22Rv1 (cell line): ENCODE results near the gene MYOD1.
A peak's percentile ranks its signal among the peaks of the same experiment; 100 is the strongest.

Source experiments
- H3K27ac ChIP-seq: fragments of 450-650 bp; 2 replicates; pipeline ENCODE4 v1.5.1; 2017
- CTCF ChIP-seq: fragments of 450-650 bp; IDR thresholded peaks from 2 replicates; pipeline ENCODE4 v1.5.1; 2017; ENCODE audit warnings: mild to moderate bottlenecking
- ZFX ChIP-seq: fragments of 450-650 bp; IDR thresholded peaks from 2 replicates; pipeline ENCODE4 v1.6.1; 2017; ENCODE audit warnings: antibody characterized with exemption, borderline replicate concordance

MYOD1 gene

DNA sequence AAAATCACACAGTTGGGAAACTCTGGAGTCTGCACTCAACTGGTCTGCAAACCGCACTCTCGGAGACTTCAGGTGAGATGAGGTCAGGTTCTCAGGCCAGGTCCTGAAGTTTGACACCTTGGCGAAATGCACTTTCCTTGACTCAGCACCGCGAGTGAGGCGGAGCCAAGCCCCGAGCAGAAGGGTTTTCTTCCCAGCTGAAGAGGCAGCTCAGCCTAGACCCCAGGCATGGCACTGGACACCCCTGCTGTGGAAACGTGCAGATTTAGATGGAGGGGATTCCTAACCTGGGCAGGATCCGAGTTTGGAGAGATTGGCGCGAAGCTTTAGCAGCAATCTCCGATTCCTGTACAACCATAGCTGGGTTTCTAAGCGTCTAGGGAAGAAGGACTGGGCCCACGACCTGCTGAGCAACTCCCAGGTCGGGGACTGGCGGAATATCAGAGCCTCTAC, 835 bp upstream of the MYOD1 start:
- no peak for TF ChIP-seq ZFX
- H3K27ac ChIP-seq: no peak overlapping the region

- H3K27ac ChIP-seq: no peak overlapping the region
- TF ChIP-seq ZFX: no peak
- peak; percentile 47; the same call in 1 of the 2 replicates for TF ChIP-seq CTCF
These were observed 796 bp downstream of the MYOD1 start for GRCh38 chr11:17719938-17720795.

- H3K27ac ChIP-seq: no peak overlapping the region
- TF ChIP-seq CTCF: no peak
- TF ChIP-seq ZFX: no peak
These were observed 1.4 kb downstream of the MYOD1 start for GRCh38 chr11:17720796-17721171.

DNA sequence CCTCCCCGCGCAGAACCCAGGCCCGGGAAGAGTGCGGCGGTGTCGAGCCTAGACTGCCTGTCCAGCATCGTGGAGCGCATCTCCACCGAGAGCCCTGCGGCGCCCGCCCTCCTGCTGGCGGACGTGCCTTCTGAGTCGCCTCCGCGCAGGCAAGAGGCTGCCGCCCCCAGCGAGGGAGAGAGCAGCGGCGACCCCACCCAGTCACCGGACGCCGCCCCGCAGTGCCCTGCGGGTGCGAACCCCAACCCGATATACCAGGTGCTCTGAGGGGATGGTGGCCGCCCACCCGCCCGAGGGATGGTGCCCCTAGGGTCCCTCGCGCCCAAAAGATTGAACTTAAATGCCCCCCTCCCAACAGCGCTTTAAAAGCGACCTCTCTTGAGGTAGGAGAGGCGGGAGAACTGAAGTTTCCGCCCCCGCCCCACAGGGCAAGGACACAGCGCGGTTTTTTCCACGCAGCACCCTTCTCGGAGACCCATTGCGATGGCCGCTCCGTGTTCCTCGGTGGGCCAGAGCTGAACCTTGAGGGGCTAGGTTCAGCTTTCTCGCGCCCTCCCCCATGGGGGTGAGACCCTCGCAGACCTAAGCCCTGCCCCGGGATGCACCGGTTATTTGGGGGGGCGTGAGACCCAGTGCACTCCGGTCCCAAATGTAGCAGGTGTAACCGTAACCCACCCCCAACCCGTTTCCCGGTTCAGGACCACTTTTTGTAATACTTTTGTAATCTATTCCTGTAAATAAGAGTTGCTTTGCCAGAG, 2.0 kb downstream of the MYOD1 start:
- TF ChIP-seq CTCF (no peak), ZFX (no peak)
- no peak overlapping the region for H3K27ac ChIP-seq

DNA sequence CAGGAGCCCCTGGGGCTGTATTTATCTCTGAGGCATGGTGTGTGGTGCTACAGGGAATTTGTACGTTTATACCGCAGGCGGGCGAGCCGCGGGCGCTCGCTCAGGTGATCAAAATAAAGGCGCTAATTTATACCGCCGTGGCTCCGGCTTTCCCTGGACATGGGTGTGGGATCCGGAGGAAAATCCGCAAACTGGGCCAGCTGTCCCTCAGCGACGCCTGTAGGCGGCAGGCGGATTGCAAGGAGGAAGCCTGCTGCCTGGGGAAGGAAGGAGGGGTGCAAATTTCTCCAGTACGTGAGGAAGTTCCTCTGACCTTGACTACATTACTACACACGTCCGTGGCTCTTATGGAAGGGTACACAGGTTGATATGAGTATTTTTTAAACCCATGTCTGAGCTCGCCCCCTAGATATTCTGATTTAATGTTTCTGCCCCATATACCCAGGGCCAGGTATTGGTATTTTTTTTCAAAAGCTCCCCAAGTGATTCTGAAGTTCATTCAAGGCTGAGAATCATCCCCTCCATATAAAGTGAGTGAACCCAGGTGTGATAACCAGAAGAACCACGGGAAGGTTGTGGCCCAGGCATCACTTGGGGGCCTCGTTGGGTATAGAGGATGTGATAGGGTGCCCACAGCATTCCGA, 2.8 kb downstream of the MYOD1 start:
- TF ChIP-seq CTCF (peak; percentile 85), ZFX (no peak)
- no peak overlapping the region for H3K27ac ChIP-seq

DNA sequence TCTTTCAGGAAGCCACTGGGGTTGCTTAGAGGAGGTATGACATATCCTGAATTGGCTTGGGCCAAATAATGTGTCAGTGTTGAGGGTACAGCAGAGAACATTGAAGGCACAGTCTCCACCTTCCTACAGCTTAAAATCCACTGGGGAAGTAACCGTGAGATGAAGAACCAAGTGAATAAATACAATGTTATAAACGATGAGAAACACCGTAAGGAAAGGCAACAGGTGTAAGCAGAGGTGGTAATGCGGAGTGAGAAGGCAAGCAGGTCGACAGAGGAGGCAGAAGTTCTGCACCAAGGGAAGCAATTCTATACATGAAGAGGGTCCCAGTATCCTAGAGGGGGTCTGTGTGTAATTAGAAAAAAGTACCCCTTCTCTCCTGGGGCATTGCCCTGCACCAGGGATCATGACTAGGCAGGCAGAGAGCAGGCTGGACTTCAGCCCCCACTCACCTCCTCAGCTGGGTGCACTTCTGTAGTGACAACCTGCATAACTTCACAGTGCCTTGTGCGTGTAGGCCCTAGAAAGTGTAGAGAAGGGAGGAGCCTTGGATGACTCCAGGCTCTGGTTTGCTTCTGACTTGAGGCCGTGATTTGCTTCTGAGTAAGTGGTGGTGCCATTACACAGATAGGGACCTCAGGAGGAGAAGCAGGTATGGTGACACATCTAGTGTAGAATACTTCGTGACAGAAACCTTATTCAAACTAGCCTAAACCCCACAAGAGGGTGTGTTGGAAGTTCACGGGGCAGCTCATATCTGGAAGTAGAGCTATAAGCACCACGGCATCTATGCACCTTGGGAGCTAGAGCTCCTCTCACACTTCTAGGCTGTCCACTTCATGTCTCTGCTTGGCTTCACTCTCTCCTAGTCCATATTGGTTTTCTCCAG, 4.9 kb downstream of the MYOD1 start:
- no peak overlapping the region for H3K27ac ChIP-seq
- no peak for TF ChIP-seq CTCF
- no peak for TF ChIP-seq ZFX

DNA sequence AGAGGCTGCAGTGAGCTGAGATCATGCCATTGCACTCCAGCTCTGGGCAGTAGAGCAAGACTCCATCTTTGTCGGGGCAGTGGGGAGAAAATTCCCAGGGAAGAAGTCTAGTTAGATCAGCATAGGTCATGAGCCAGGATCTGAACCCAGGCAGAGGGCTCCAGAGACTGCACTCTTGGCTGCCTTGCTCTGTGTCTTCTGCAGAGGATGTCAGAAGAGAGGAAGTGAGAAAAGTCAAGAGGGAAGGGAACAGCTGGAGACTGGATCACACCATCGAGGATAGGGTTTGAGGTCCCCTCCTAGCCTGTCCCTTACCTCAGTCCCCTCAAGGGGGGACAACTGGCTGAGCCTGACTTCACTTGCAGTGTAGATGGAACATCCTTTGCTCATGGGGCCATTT, 5.8 kb downstream of the MYOD1 start:
- no peak overlapping the region for H3K27ac ChIP-seq
- no peak for TF ChIP-seq ZFX
- TF ChIP-seq CTCF: no peak
